Spleen (tissue), 7 donors: ENCODE results near the gene ZNF70.

ENCODE experiments used
- CTCF ChIP-seq, 11 experiments: fragments of 200-600 bp in 7 of 11; fragments of 450-650 bp in 4 of 11; sonication (generic) in 4 of 11; IDR thresholded peaks in 8 of 11; conservative IDR thresholded peaks in 3 of 11; 1 replicate in 7 of 11; 2 replicates in 4 of 11; pipeline versions ENCODE4 v1.4.0 to v1.8.0; 2016 to 2021; ENCODE audit warnings: antibody characterized with exemption in 11 of 11, inconsistent platforms in 4 of 11, mild to moderate bottlenecking in 1 of 11
- POLR2A ChIP-seq, 3 donors: fragments of 450-650 bp; IDR thresholded peaks; one replicate each; pipeline ENCODE4 v1.5.1; 2017; ENCODE audit warnings: antibody characterized with exemption in 3 of 3, mild to moderate bottlenecking in 1 of 3
- POLR2AphosphoS5 ChIP-seq, 3 donors: sonication (generic); formaldehyde crosslinking; IDR thresholded peaks; one replicate each; pipeline ENCODE4 v1.5.1; 2017; ENCODE audit warnings: antibody characterized with exemption in 3 of 3
- donor health status: DM: no; HTN: no; CAD: no; lungs with moderate emphysema.
- donor health status: DM: no; HTN: no; CAD: no.
- donor health status: DM: no; HTN: no; CAD: no.

- no peak for TF ChIP-seq CTCF (IDR thresholded peaks at IDR 0.05 in 8 of 11, conservative IDR thresholded peaks at IDR 0.05 in 3 of 11)
- TF ChIP-seq POLR2AphosphoS5 (IDR thresholded peaks at IDR 0.05), result no peak
- no peak for TF ChIP-seq POLR2A (IDR thresholded peaks at IDR 0.05)
These were observed 9.1 kb upstream of the ZNF70 start for GRCh38 chr22:23760056-23760455.
